Activated T-cell treated with anti-CD3 and anti-CD28 coated beads for 1 hour (primary cell): Measurements from ENCODE around the gene SP1.
"Not testable (repeated sequence)": the region's sequence is repeated elsewhere in the genome, so short reads cannot be mapped to it uniquely, and the experiment has no call there.

Source experiments
- DNase-seq: peaks from one replicate; pipeline ENCODE4 v3.0.0-alpha.2; 2020; ENCODE audit warnings: low read depth

SP1 gene

GRCh38 chr12:53414756-53415417 lies 34.9 kb downstream of the SP1 start:
- DNase-seq: no peak

- not testable (repeated sequence) for DNase-seq
These were observed 35.9 kb downstream of the SP1 start for GRCh38 chr12:53415752-53416389.

GRCh38 chr12:53417291-53417816 lies 37.4 kb downstream of the SP1 start:
- not testable (repeated sequence) for DNase-seq

- no peak for DNase-seq
These were observed 38.2 kb downstream of the SP1 start for GRCh38 chr12:53418221-53418620.

- no peak for DNase-seq
These were observed 39.8 kb downstream of the SP1 start for GRCh38 chr12:53419756-53420155.

GRCh38 chr12:53422247-53422646 lies 42.3 kb downstream of the SP1 start:
- not testable (repeated sequence) for DNase-seq

GRCh38 chr12:53423597-53423996 lies 43.6 kb downstream of the SP1 start, which contains the start of gene AMHR2:
AMHR2 (plus strand) TSS chr12:53423855; CDS start chr12:53423935, 80 bp downstream.
- no peak for DNase-seq

- DNase-seq: no peak
These were observed 44.9 kb downstream of the SP1 start for GRCh38 chr12:53424626-53425514.

GRCh38 chr12:53425515-53426150 lies 45.7 kb downstream of the SP1 start:
- DNase-seq: no peak

GRCh38 chr12:53427905-53428594 lies 48.1 kb downstream of the SP1 start:
- no peak for DNase-seq

GRCh38 chr12:53428741-53429140 lies 48.8 kb downstream of the SP1 start:
- DNase-seq: no peak

GRCh38 chr12:53430116-53430515 lies 50.1 kb downstream of the SP1 start:
- no peak for DNase-seq

- no peak for DNase-seq
These were observed 51.2 kb downstream of the SP1 start for GRCh38 chr12:53431187-53431586.

GRCh38 chr12:53435326-53435725 lies 55.4 kb downstream of the SP1 start:
- not testable (repeated sequence) for DNase-seq

GRCh38 chr12:53439582-53439981 lies 59.6 kb downstream of the SP1 start:
- DNase-seq: not testable (repeated sequence)

- peak; percentile 98 for DNase-seq
These were observed 61.3 kb downstream of the SP1 start, which contains the start of gene PRR13 for GRCh38 chr12:53441040-53441833. PRR13 (plus strand) TSS chr12:53441734; CDS start chr12:53442715, 981 bp downstream.

- DNase-seq: no peak
These were observed 64.0 kb downstream of the SP1 start for GRCh38 chr12:53443955-53444354.

- DNase-seq: not testable (repeated sequence)
These were observed 64.8 kb downstream of the SP1 start for GRCh38 chr12:53444593-53445325.

GRCh38 chr12:53450936-53451335 lies 71.0 kb downstream of the SP1 start:
- no peak for DNase-seq
